HG02970 (cell line): ENCODE results near the gene SLC26A2.

Experiments
- ATAC-seq: cut with Tn5 transposase; IDR thresholded peaks from one replicate; pipeline ENCODE4 v1.9.1; 2021; ENCODE audit warnings: mild to moderate bottlenecking, moderate library complexity, moderate number of reproducible peaks; ENCODE audit not compliant: unreplicated experiment, low FRiP score

The SLC26A2 gene

DNA sequence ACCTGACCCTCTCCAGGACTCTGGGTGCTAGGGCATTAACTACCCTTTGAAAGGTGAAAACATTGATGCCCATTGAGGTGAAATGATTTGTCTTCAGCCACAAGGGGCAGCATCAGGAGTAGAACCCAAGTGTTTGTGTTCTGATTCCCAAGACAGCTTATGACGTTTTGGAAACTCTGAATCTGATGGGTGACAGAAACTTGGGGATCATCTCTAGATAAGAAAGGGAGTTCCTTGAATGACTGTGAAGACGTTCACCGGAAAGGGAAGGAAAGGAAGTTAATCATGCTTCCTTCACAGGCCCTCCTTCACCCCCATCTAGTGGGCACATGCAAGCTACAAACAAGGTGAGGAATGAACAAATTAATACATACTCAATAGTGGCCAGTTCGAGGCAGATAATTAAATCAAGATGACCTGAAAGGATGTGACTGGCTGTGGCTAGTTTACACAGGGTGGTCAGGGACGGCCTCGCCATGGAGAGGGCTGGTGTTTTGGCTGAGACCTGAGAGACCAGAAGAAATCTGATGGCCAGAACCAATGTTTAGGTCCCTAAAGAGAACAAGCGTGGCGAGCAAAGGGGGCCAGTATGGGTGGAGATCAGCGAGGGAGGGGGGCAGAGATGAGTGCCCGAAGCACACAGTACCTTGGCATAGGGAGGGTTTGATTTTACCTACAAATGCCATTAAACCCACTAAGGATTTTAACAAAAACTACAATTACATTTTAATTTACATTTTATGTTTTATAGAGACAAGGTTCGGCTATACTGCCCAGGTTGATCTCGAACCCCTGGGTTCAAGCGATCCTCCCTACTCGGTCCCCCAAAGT is 937 bp upstream of the SLC26A2 start:
- ATAC-seq: no peak

DNA sequence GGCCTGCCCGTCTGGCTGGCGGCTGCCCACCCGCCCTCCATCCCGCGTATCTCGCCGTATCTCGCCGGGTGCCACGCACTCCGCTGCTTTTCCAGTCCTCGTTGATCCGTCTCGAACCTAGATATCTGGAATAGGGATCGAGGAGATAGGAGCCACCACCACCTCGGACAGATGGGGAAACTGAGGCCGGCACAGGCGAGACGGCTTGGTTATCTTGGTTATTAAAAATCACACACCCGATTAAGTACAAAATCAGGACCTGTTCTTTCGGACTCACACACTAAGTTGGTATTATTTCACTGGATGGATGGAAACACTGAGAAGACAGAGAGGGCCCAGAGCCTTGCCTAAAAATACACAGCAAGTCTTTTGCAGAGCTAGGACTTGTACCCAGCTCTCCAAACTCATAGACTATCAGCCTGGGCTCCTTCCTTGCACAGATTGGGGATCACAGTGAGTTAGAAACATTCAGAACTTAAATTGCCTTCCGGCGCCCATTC is 678 bp downstream of the SLC26A2 start:
- no peak for ATAC-seq

DNA sequence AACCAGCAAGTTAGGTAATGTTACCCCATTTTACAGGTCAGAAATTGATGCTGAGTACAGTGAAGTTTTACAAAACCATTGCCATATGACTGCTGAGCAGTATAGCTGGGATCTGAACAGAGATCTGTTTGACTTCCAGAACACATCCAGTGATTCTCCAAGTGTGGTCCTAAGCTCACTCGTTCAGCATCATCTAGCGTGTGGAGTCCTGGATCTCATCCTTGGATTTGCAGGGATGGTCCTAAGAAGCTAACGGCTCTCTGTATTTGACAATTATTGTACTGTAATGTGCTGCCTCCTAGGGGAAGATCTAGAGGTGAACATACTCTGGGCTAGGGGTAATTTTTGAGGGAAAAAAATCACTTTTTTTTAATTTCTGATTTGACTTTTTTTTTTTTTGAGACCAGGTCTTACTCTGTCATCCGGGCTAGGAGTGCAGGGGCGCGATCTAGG is 1.4 kb downstream of the SLC26A2 start:
- ATAC-seq: no peak

DNA sequence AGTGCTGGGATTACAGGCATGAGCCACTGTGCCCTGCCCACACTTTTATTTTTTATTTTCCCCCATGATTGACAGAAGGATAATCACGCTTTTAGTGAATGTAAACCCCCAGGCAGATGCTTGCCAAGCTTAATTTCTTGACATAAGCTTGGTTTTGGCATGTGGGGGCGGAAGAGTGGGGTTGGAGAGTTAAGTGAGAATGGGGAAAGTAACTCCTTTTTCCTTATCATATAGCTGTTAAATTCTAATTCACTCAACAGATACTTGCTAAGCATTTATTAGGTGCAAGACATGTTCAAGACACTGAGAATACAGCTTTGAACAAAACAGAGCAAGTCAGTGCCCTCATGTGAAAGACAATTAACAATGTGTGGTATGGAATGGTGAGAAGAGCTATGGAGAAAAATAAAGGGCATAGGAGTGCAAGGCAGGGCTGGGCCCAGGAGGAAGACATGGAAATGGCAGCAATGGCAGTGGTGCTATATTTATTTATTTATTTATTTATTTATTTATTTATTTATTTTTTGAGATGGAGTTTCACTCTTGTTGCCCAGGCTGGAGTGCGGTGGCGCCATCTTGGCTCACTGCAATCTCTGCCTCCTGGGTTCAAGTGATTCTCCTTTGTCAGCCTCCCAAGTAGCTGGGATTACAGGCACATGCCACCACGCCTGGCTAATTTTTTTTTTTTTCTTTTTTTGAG is 2.2 kb downstream of the SLC26A2 start:
- no peak for ATAC-seq

DNA sequence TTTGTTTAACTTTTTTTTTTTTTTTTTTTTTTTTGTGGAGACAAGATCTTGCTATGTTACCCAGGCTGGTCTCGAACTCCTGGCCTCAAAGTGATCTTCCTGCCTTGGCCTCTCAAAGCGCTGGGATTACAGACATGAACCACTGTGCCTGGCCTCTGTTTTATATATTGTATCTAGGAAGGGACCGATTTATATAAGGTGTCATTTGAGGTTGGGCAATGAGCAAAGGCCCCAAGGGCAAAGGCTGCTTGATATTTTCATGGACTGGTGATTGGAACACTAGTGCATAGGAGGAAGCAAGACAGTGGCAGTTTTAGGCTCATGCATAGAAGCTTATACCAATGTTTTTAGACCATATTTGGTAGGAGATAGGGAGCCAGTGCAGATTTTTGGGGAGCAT is 3.2 kb downstream of the SLC26A2 start:
- ATAC-seq: no peak

DNA sequence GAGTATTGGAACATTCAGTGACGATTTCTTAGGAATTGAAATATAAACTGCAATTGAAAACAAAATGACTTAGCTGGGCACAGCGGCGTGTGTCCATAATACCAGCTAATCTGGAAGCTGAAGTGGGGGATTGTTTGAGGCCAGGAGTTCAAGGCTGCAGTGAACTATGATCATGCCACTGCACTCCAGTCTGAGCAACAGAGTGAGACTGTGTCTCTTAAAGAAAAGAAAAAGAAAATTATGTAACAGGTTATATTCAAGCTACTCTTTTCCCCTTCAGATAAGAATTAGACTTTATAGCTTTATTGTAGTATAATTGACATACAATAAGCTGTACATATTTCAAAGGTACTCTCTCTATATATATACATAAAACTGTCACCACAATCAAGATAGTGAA is 6.4 kb downstream of the SLC26A2 start:
- ATAC-seq: no peak

DNA sequence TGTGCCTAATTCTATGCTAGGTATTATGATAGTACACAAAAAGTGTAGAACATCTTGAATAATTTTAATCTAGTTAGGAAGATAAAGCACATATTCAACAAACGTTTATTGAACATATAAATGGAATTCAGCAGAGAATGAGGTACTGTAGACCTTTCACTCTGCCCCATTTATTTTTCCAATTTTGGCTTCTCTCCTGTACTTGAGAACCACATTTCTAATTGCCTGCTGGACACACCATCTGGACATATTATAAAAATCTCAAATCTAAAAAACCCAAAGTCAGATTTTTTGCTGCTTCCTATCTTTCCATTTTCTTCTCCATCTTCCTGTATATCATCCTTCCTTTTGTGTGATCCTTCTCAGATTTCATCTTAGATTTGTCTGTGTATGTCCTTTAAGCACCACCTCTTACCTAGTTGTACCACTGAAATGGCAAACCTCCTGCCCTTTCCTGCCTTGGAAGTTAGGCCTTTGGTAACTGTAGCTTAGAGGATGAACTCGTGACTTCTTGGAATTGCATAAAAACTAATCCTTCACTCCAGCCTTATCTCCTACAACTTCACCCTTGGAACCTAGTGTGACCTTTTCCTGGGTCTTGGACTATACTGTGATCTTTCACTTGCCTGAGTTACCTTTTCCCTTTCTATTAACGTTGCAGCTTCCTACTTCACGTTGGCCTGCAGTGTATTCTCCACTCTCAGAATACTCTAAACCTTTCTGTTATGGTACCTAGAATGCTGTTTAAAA is 8.8 kb downstream of the SLC26A2 start:
- no peak for ATAC-seq

DNA sequence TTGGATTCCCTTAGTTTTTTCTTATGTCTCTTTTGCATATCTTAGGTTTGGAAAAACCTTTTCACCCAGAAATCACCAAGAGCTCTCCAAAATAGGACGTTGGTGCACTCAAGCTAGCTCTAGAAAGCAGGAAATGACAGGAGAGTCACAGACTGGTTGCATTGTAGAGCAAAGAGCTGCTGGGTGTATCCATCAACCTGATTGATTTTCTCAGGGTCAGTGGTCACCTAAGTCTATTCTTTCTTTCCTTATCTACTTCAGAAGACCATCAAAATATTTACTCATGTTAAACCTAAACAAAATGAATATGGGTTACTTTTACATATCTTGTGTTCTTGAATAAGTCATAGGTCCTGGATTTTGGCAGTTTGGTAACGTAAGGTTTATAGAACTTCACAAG is 14.9 kb downstream of the SLC26A2 start:
- ATAC-seq: no peak

DNA sequence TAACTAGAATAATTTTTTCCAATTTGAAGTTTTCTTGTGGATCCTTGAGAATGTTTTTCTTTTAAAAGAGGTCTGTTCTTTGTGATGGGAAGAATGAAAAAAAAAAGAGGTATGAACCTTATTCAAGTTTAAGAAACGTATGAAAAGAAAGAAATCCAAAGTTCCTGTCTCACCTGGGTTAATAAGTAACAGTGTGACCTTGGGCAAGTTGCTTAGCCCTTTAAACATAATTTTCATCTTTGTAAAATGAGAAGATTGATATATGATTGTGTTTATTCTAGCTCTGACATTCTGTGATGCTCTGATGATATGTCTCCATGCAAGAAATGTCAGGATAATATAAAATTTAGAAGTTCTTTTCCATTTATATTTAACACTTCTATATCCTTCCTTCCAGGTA is 19.3 kb downstream of the SLC26A2 start:
- ATAC-seq: no peak

DNA sequence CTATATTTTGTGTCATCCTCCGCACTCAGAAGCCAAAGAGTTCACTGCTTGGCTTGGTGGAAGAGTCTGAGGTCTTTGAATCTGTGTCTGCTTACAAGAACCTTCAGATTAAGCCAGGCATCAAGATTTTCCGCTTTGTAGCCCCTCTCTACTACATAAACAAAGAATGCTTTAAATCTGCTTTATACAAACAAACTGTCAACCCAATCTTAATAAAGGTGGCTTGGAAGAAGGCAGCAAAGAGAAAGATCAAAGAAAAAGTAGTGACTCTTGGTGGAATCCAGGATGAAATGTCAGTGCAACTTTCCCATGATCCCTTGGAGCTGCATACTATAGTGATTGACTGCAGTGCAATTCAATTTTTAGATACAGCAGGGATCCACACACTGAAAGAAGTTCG is 20.6 kb downstream of the SLC26A2 start:
- no peak for ATAC-seq

DNA sequence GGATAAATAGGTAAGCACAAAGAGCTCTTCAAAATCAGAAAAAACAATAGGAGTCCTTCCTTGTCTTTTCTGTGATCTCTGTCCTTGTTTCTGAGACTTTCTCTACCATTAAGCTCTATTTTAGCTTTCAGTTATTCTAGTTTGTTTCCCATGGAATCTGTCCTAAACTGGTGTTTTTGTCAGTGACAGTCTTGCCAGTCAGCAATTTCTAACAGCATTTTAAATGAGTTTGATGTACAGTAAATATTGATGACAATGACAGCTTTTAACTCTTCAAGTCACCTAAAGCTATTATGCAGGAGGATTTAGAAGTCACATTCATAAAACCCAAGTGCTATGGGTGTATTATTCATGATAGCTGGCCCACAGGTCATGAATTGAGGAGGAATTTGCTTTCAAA is 21.9 kb downstream of the SLC26A2 start:
- ATAC-seq: no peak

DNA sequence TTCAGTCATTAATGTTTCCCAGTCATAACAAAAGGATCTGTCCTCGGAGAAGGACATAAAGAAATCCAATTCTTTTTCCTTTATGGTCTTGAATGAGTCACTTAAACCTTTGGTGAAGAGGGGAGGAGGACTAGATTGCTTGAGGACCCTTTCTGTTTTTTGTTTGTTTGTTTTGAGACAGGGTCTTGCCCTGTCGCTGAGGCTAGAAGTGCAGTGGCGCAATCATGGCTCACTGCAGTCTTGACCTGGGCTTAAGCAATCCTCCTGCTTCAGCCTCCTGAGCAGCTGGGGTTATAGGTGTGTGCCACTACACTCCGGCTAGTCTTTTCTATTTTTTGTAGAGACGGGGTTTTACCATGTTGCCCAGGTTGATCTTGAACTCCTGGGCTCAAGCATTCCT is 27.6 kb downstream of the SLC26A2 start:
- ATAC-seq: no peak

DNA sequence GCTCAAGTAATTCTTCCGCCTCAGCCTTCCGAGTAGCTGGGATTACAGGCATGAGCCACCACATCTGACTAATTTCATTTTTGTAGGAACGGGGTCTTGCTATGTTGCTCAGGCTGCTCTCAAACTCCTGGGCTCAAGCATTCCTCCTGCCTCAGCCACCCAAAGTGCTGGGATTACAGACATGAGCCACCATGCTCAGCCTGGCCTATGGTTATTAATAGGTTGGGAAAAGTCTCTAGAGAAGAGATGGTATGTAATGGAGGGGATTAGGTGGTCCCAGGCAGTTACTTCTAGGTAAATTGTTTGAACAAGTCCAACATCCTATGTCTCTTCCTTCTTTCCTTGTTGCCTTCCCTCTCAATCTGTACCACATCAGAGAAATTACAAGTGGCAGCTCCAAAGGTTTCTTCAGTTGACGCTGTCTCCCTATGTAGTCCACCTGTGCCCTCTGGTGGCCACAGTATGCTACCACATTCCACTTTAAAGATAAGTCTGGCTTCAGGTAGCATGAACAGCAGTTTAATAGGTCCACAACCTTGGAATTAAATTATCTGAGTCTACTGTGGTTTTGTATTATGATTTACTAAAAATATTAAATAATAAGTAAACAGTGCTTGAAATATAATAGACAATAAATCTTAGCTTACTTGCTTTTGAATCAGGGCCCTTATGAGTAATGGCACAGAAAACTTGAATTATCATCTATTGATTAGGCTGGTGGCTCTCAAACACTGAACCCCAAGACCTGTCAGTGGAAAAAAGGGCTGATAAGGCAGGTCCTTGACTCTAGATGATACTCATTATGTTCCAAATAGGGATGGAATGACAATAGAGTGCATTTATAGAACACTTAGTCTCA is 30.2 kb downstream of the SLC26A2 start:
- no peak for ATAC-seq

DNA sequence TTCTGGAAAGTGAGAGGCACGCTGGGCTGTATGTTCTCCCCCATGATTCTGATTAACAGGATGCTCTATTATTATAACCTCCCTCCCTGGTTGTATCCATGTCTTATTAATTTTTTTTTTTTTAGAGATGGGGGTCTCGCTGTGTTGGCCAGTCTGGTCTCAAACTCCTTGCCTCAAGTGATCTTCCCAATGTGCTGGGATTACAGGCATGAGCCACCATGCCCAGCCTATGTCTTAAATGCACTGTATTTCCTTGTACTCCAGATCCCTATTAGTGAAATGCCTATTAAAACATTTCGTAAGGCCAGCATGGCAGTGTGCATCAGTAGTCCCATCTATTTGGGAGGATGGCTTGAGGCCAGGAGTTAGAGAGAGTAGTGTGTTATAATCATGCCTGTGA is 32.9 kb downstream of the SLC26A2 start:
- ATAC-seq: no peak

DNA sequence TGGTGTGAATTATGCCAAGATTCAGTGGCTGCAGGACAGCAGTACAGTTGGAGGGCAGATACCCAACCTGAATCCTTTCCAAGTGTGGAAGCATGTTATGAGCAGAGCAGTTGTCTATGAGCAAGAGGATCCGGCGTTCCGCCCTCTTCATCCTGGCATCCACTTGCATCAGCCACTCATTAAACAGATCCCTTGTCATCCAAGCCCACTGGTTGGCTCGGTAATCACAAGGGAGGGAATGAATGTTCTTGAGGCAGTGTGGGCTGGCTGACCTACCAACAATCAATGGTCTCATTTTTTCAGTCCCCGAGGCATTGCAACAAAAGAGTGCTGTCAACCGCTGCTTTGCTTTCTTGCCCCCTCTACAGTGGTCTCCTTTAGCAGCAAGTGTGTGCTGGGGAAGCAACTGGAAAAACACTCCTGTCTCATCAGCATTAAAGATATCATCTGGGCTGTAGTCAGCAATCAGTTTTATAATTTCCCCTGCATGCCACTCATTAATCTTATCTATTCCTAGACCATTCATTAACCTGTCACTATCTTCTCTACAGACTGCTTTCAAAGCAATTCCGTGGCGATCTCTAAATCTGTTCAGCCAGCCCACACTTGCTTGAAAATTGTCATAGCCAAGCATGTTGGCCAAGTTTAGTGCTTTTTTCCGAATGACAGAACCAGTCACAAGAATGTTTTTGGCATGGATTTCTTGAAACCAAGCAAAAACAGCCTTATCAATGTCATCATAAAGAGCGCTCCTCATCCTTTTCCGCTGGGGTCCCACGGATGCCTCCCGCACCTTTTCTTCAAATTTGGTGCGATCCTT is 35.0 kb downstream of the SLC26A2 start:
- no peak for ATAC-seq

DNA sequence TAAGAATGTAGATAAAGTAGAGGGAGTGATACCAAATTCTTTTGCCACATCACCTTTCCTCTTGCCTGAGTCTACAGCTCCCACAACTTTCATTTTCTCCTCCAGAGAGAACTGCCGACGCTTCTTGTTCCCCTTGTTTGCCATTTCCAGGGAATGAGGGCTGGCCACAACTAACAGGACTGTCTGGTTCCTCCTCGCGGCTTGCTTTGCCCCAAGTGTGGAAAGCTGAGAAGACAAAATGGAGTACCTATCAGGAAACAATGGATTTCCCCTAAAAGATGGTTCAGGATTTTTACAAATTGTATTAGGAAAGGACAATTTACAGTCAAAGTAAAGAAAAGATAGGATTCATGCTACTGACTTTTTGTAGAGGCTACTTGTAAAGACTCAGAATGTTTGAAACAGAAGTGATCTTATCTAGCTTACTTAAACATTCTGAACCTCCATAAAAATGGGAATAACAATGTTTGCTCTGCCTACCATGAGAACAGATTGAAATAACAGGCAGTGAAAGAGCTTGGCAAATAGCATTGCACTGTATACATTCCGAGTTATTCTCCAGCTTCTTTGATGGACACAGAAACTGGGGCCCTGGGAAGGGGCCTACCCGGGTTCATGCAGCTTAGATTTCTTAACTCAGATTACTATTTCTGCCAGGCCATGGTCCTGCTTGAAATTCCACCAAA is 35.8 kb downstream of the SLC26A2 start:
- ATAC-seq: no peak

DNA sequence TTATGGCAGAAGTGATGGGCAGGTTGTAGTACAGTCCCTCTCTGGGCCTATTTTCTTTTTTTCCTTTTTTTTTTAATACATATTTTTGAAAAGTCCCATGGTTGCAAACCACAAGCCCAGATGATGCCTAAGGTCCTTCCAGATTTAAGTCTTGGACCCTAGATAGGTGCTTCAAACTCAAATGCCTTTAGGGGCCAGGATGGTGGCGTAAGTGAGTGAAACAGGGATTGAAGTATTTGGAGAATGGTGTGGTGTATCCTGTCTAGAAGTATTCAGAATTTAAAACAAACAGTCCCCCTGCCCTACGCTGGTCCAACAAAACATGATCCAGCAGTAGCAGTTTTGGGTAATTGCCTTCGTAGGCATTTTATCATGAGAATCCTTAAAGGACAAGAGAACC is 37.7 kb downstream of the SLC26A2 start:
- no peak for ATAC-seq

DNA sequence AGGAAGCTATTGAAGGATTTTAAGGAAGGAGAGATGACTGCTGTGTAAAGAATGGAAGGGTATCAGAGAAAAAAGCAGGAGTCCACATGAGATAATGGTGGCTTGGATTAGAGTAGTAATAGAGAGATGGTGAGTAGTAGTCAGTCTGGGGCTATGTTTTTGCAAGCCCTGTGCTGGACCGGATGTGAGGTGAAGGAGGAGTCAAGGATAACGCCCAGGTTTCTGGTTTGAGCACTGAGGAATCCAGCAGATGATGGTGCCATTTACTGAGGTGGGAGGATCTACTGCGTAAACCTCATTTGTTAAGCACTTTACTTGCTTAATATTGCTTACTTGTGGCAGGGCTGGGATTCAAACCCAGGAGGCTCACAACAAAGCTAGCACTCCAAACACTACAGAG is 38.8 kb downstream of the SLC26A2 start:
- no peak for ATAC-seq

DNA sequence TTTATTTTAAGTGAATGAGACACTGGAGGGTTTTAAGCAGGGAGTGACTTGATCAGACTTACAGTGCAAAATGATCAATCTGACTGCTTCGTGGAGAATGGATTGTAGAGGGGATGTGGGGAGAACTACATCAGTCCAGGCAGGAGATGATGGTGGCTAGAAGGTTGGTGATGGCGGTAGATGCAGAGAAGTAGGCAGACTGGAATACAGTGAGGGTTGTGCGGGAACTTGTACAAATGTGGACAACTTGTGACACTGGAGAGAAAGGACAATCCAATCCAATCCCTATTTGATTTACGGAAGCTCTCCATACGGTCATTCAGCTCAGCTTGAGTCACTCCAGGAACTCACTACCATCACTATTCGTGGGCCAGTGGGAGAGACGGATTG is 39.3 kb downstream of the SLC26A2 start:
- ATAC-seq: no peak
